ENCODE measurements around the gene ASIC4.
A peak's percentile ranks its signal among the peaks of the same experiment; 100 is the strongest.

Gene ASIC4

GRCh38 chr2:219474285-219475060, 39.8 kb upstream of the ASIC4 start:
- DNase-seq = no peak
- no peak overlapping the region for H3K4me2 ChIP-seq (ENCODE audit: low read length)
- no peak overlapping the region for H3K4ac ChIP-seq (ENCODE audit: low read depth, low read length)
- no peak overlapping the region for H2BK5ac ChIP-seq (ENCODE audit: low read length)
- no peaks in the 10 kb centered on the region for H3K4me1 ChIP-seq (ENCODE audit: control insufficient read depth, low read depth, low read length)
- no peaks in the 10 kb centered on the region for H3K27me3 ChIP-seq (ENCODE audit: insufficient read depth, low read length, poor library complexity)
- no peak overlapping the region for H3K27ac ChIP-seq (ENCODE audit: low read depth, low read length)
- no peaks in the 10 kb centered on the region for H3K36me3 ChIP-seq (ENCODE audit: control insufficient read depth, insufficient read depth, low read length)
- no peaks in the 10 kb centered on the region for H3K79me2 ChIP-seq (ENCODE audit: control insufficient read depth, insufficient read depth, low read length)
- no peak overlapping the region for H3K4me3 ChIP-seq (ENCODE audit: low read length)
- H3K56ac ChIP-seq (ENCODE audit: low read length) = no peak overlapping the region
- H2BK120ac ChIP-seq (ENCODE audit: low read depth, low read length) = no peak overlapping the region
- H2BK15ac ChIP-seq (replicated peaks; ENCODE audit: low read depth) = no peak overlapping the region
- H4K5ac ChIP-seq (ENCODE audit: low read length) = no peak overlapping the region
- H3K79me1 ChIP-seq (ENCODE audit: low read length) = no peaks in the 10 kb centered on the region
- WGBS (ENCODE audit: extremely low coverage, insufficient coverage, low lambda C conversion rate) = no CpG with 5 or more reads among the region's 11 CpGs
- H2AK5ac ChIP-seq (ENCODE audit: low read length) = no peak overlapping the region
- no peak overlapping the region for H3K23ac ChIP-seq (ENCODE audit: low read length)
- H3K18ac ChIP-seq (ENCODE audit: low read length) = no peak overlapping the region
- no peak overlapping the region for H4K8ac ChIP-seq (ENCODE audit: low read depth, low read length)
- no peak overlapping the region for H3K9ac ChIP-seq (ENCODE audit: low read length)

- H3K4me3 ChIP-seq (ENCODE audit: low read length) = no peak overlapping the region
- no peak overlapping the region for H3K4ac ChIP-seq (ENCODE audit: low read depth, low read length)
- no peak overlapping the region for H2AK5ac ChIP-seq (ENCODE audit: low read length)
- H4K5ac ChIP-seq (ENCODE audit: low read length) = no peak overlapping the region
- DNase-seq = no peak
- no peak overlapping the region for H3K9ac ChIP-seq (ENCODE audit: low read length)
- no peak overlapping the region for H3K18ac ChIP-seq (ENCODE audit: low read length)
- no peak overlapping the region for H3K23ac ChIP-seq (ENCODE audit: low read length)
- H3K56ac ChIP-seq (ENCODE audit: low read length) = no peak overlapping the region
- no peaks in the 10 kb centered on the region for H3K79me2 ChIP-seq (ENCODE audit: control insufficient read depth, insufficient read depth, low read length)
- H3K4me1 ChIP-seq (ENCODE audit: control insufficient read depth, low read depth, low read length) = no peaks in the 10 kb centered on the region
- H2BK5ac ChIP-seq (ENCODE audit: low read length) = no peak overlapping the region
- H3K79me1 ChIP-seq (ENCODE audit: low read length) = no peaks in the 10 kb centered on the region
- no peak overlapping the region for H2BK120ac ChIP-seq (ENCODE audit: low read depth, low read length)
- no peak overlapping the region for H3K27ac ChIP-seq (ENCODE audit: low read depth, low read length)
- H3K4me2 ChIP-seq (ENCODE audit: low read length) = no peak overlapping the region
- H3K36me3 ChIP-seq (ENCODE audit: control insufficient read depth, insufficient read depth, low read length) = no peaks in the 10 kb centered on the region
- no peak overlapping the region for H2BK15ac ChIP-seq (replicated peaks; ENCODE audit: low read depth)
- H3K27me3 ChIP-seq (ENCODE audit: insufficient read depth, low read length, poor library complexity) = no peaks in the 10 kb centered on the region
- no CpG with 5 or more reads among the region's 6 CpGs for WGBS (ENCODE audit: extremely low coverage, insufficient coverage, low lambda C conversion rate)
- H4K8ac ChIP-seq (ENCODE audit: low read depth, low read length) = no peak overlapping the region
These were observed 39.0 kb upstream of the ASIC4 start for GRCh38 chr2:219475278-219475677.

- DNase-seq = peak; percentile 82
- Histone ChIP-seq H3K18ac (ENCODE audit: low read length) (no peak overlapping the region), H3K79me2 (ENCODE audit: control insufficient read depth, insufficient read depth, low read length) (no peaks in the 10 kb centered on the region), H3K23ac (ENCODE audit: low read length) (no peak overlapping the region), H3K56ac (ENCODE audit: low read length) (peak overlapping the region; percentile 87), H3K36me3 (ENCODE audit: control insufficient read depth, insufficient read depth, low read length) (no peaks in the 10 kb centered on the region), H3K4ac (ENCODE audit: low read depth, low read length) (no peak overlapping the region), H3K4me1 (ENCODE audit: control insufficient read depth, low read depth, low read length) (no peaks in the 10 kb centered on the region), H4K5ac (ENCODE audit: low read length) (no peak overlapping the region), H3K9ac (ENCODE audit: low read length) (no peak overlapping the region), H2BK15ac (replicated peaks; ENCODE audit: low read depth) (no peak overlapping the region), H3K4me3 (ENCODE audit: low read length) (no peak overlapping the region), H3K27ac (ENCODE audit: low read depth, low read length) (no peak overlapping the region), H3K4me2 (ENCODE audit: low read length) (peak overlapping the region; percentile 9), H2BK5ac (ENCODE audit: low read length) (no peak overlapping the region), H2AK5ac (ENCODE audit: low read length) (no peak overlapping the region), H2BK120ac (ENCODE audit: low read depth, low read length) (no peak overlapping the region), H3K79me1 (ENCODE audit: low read length) (no peaks in the 10 kb centered on the region), H4K8ac (ENCODE audit: low read depth, low read length) (no peak overlapping the region), H3K27me3 (ENCODE audit: insufficient read depth, low read length, poor library complexity) (no peaks in the 10 kb centered on the region)
- no CpG with 5 or more reads among the region's 14 CpGs for WGBS (ENCODE audit: extremely low coverage, insufficient coverage, low lambda C conversion rate)
These were observed 38.3 kb upstream of the ASIC4 start for GRCh38 chr2:219475697-219476651.

GRCh38 chr2:219476652-219477151, 37.6 kb upstream of the ASIC4 start:
- no peak overlapping the region for H2AK5ac ChIP-seq (ENCODE audit: low read length)
- H3K27ac ChIP-seq (ENCODE audit: low read depth, low read length) = no peak overlapping the region
- H2BK15ac ChIP-seq (replicated peaks; ENCODE audit: low read depth) = no peak overlapping the region
- peak overlapping the region; percentile 87 for H3K56ac ChIP-seq (ENCODE audit: low read length)
- H3K27me3 ChIP-seq (ENCODE audit: insufficient read depth, low read length, poor library complexity) = no peaks in the 10 kb centered on the region
- no peaks in the 10 kb centered on the region for H3K79me1 ChIP-seq (ENCODE audit: low read length)
- no peak overlapping the region for H4K8ac ChIP-seq (ENCODE audit: low read depth, low read length)
- no peak overlapping the region for H3K23ac ChIP-seq (ENCODE audit: low read length)
- H2BK120ac ChIP-seq (ENCODE audit: low read depth, low read length) = no peak overlapping the region
- H3K9ac ChIP-seq (ENCODE audit: low read length) = peak overlapping the region; percentile 56
- H4K5ac ChIP-seq (ENCODE audit: low read length) = no peak overlapping the region
- peak; percentile 86 for DNase-seq
- H2BK5ac ChIP-seq (ENCODE audit: low read length) = no peak overlapping the region
- WGBS (ENCODE audit: extremely low coverage, insufficient coverage, low lambda C conversion rate) = no CpG with 5 or more reads among the region's 16 CpGs
- H3K4ac ChIP-seq (ENCODE audit: low read depth, low read length) = no peak overlapping the region
- no peaks in the 10 kb centered on the region for H3K79me2 ChIP-seq (ENCODE audit: control insufficient read depth, insufficient read depth, low read length)
- no peaks in the 10 kb centered on the region for H3K4me1 ChIP-seq (ENCODE audit: control insufficient read depth, low read depth, low read length)
- peak overlapping the region; percentile 62 for H3K4me2 ChIP-seq (ENCODE audit: low read length)
- H3K36me3 ChIP-seq (ENCODE audit: control insufficient read depth, insufficient read depth, low read length) = no peaks in the 10 kb centered on the region
- H3K18ac ChIP-seq (ENCODE audit: low read length) = no peak overlapping the region
- H3K4me3 ChIP-seq (ENCODE audit: low read length) = peak overlapping the region; percentile 20

- Histone ChIP-seq H3K27me3 (ENCODE audit: insufficient read depth, low read length, poor library complexity) (no peaks in the 10 kb centered on the region), H3K36me3 (ENCODE audit: control insufficient read depth, insufficient read depth, low read length) (no peaks in the 10 kb centered on the region), H3K18ac (ENCODE audit: low read length) (no peak overlapping the region), H3K9ac (ENCODE audit: low read length) (no peak overlapping the region), H3K4me3 (ENCODE audit: low read length) (no peak overlapping the region), H4K5ac (ENCODE audit: low read length) (no peak overlapping the region), H3K79me1 (ENCODE audit: low read length) (no peaks in the 10 kb centered on the region), H2AK5ac (ENCODE audit: low read length) (no peak overlapping the region), H2BK120ac (ENCODE audit: low read depth, low read length) (no peak overlapping the region), H3K79me2 (ENCODE audit: control insufficient read depth, insufficient read depth, low read length) (no peaks in the 10 kb centered on the region), H4K8ac (ENCODE audit: low read depth, low read length) (no peak overlapping the region), H3K4me1 (ENCODE audit: control insufficient read depth, low read depth, low read length) (no peaks in the 10 kb centered on the region), H2BK5ac (ENCODE audit: low read length) (no peak overlapping the region), H2BK15ac (replicated peaks; ENCODE audit: low read depth) (no peak overlapping the region), H3K4ac (ENCODE audit: low read depth, low read length) (no peak overlapping the region), H3K56ac (ENCODE audit: low read length) (no peak overlapping the region), H3K23ac (ENCODE audit: low read length) (no peak overlapping the region), H3K27ac (ENCODE audit: low read depth, low read length) (no peak overlapping the region), H3K4me2 (ENCODE audit: low read length) (no peak overlapping the region)
- DNase-seq = no peak
- no CpG with 5 or more reads among the region's 13 CpGs for WGBS (ENCODE audit: extremely low coverage, insufficient coverage, low lambda C conversion rate)
These were observed 37.1 kb upstream of the ASIC4 start for GRCh38 chr2:219477179-219477578.
